ENCODE results near the gene CHD3.

CHD3 gene

GRCh38 chr17:7862692-7863437 is 25.7 kb upstream of the CHD3 start:
- peak overlapping the region; percentile 64 for H3K27ac ChIP-seq
- peak; percentile 75 for TF ChIP-seq CTCF (conservative IDR thresholded peaks at IDR 0.05)

- 0 out of 2 replicates have a peak overlapping the region, but pooled peaks have one; percentile 64 for H3K27ac ChIP-seq
These were observed 24.2 kb upstream of the CHD3 start for GRCh38 chr17:7864384-7864783.

DNA sequence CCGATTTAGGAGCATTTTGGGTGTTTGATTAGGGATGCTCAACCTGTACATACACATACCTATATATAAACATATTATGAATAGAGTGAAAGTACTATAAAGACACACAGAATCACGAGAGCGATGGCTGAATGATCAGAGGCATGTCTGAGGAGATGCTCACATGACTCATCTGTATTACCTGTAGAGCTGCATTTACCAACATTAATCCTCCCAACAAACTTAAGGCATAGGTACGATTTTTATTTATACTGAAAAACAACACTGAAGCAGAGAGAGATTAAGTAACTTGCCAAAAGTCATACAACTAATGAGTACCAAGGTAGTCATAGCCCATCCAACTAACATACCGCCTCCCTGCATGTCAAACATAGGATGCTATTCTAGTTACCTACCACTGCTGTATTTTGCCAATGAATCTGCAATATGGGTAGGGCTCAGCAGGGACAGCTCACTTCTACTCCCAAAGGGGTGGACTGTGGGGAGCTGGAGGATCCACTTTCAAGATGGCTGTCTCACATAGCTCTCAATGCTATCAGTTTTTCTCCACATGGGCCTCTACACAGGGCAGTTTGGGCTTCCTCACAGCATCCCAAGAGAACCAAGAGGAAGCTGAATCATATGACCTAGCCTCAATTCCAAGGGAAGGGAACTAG is 23.5 kb upstream of the CHD3 start:
- no peak for TF ChIP-seq CTCF (conservative IDR thresholded peaks at IDR 0.05)
- H3K27ac ChIP-seq, result no peak overlapping the region

DNA sequence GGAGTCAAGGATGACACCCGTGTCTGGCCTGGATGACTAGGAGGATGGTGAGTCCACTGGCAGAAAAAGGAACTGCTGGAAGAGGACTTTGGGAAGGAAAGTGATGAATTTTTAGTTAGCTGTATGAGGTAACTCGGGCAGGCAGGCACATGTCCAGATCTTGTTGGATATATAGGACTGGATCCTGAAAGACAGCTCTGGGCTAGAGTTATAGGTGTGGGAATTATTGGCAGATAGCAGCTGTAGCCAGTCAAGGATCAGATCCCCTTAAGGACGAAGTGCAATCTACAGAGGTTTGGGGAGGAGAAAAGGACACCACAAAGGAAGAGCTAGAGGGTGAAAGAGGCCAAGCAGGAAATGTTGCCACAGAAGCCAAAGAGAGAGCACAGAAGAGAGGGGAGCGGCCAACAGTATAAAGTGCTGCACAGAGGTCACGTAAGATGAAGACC is 20.7 kb upstream of the CHD3 start:
- no peak overlapping the region for H3K27ac ChIP-seq
- no peak for TF ChIP-seq CTCF (conservative IDR thresholded peaks at IDR 0.05)

GRCh38 chr17:7873051-7873450 is 15.5 kb upstream of the CHD3 start:
- no peak for TF ChIP-seq CTCF (conservative IDR thresholded peaks at IDR 0.05)
- H3K27ac ChIP-seq, result no peak overlapping the region

DNA sequence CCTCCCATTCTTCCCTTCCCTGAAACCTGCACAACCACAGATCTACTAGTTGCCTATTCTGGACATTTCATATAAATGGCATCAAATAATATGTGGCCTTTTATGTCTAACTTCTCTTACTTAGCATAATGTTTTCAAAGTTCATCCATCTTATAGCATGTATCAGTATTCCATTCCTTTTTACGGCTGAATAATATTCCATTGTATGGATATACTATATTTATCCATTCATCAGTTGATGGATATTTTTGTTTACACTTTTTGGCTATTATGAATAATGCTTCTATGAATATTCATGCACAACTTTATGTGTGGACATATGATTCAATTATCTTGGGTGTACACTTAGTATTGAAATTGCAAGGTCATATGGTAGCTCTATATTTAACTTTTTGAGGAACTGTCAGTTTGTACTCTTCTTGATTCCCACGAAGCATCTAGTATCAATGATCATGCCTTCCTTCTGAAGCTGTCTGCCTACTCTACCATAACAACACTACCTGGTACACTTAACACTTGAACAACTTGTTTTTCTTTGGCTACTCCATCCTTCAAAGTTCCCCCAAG is 12.7 kb upstream of the CHD3 start:
- TF ChIP-seq CTCF (conservative IDR thresholded peaks at IDR 0.05), result no peak
- H3K27ac ChIP-seq, result no peak overlapping the region

DNA sequence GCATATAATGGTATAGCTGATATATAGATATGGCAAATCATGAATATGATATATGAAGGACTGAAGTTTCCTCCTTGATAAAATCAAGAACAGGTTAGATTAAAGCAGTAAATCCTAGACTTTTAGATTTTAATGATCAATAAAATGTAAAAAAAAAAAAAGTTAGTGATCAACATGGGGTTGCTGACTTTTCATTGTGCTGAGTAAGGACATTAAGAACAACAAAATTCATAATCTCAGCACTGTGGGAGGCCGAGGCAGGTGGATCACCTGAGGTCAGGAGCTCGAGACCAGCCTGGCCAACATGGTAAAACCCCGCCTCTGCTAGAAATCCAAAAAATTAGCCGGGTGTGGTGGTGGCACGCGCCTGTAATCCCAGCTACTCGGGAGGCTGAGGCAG is 10.4 kb upstream of the CHD3 start:
- no peak for TF ChIP-seq CTCF (conservative IDR thresholded peaks at IDR 0.05)
- no peak overlapping the region for H3K27ac ChIP-seq
